Muscle of leg (tissue), 11 donors: ENCODE data around the gene EEF1A1. TPM values are rescaled to one million over a fixed set of nuclear protein-coding genes. Genes with fewer than 3 reads are reported as not detected.
"Not testable (repeated sequence)": the region's sequence is repeated elsewhere in the genome, so short reads cannot be mapped to it uniquely, and the experiment has no call there.

ENCODE experiments used
- DNase-seq: peaks from one replicate; pipeline ENCODE4 v3.0.0; 2013
- H3K27ac ChIP-seq: one replicate; pipeline ENCODE4 v1.5.1; 2013; ENCODE audit warnings: mild to moderate bottlenecking, low read length, control low read depth
- H3K27me3 ChIP-seq: one replicate; pipeline ENCODE4 v1.6.1; 2013; ENCODE audit warnings: low read length; ENCODE audit not compliant: control insufficient read depth, insufficient read depth
- H3K36me3 ChIP-seq: one replicate; pipeline ENCODE4 v1.6.1; 2013; ENCODE audit warnings: low read length; ENCODE audit not compliant: control insufficient read depth, insufficient read depth
- H3K4me1 ChIP-seq: one replicate; pipeline ENCODE4 v1.6.1; 2013; ENCODE audit warnings: low read length; ENCODE audit not compliant: control insufficient read depth, insufficient read depth
- H3K4me3 ChIP-seq: one replicate; pipeline ENCODE4 v1.5.1; 2013; ENCODE audit warnings: low read length, control low read depth
- H3K9me3 ChIP-seq: replicated peaks from 2 replicates; pipeline ENCODE4 v1.6.1; 2013; ENCODE audit warnings: low read depth, low read length; ENCODE audit not compliant: control insufficient read depth
- WGBS: methylation state at CpG from one replicate; pipeline ENCODE4 v1.1.5; 2013; ENCODE audit warnings: missing lambda C conversion rate; ENCODE audit not compliant: insufficient coverage; 5-methylcytosine and 5-hydroxymethylcytosine counted together
- polyA plus RNA-seq, 8 donors: library from polyadenylated mRNA; unstranded; fragments of 120-200 nt; gene quantifications; one replicate each; pipeline versions ENCODE4 v1.2.1 to v1.2.3, GENCODE V29; 2013; ENCODE audit warnings: inconsistent platforms in 1 of 8, low replicate concordance in 1 of 8; ENCODE audit not compliant: insufficient read length in 8 of 8, insufficient read depth in 1 of 8
- total RNA-seq: library from RNA; stranded (reverse); fragments of 120-200 nt; gene quantifications from one replicate; pipeline ENCODE4 v1.2.4, GENCODE V29; 2013

The EEF1A1 gene
- total and polyA plus RNA-seq, 9 donors = 20,564 to 27,283 (median 22,893) TPM

GRCh38 chr6:73506246-73506645, 14.6 kb downstream of the EEF1A1 start:
- no peaks in the 10 kb centered on the region for H3K4me1 ChIP-seq
- H3K9me3 ChIP-seq = peaks cover 2% of the 10 kb centered on the region
- H3K27ac ChIP-seq = no peak overlapping the region
- H3K27me3 ChIP-seq = no peaks in the 10 kb centered on the region
- no peak overlapping the region for H3K4me3 ChIP-seq
- peaks cover 9% of the 10 kb centered on the region for H3K36me3 ChIP-seq
- WGBS = 100% methylated on average over 1 of the region's 6 CpGs
- no peak for DNase-seq

DNA sequence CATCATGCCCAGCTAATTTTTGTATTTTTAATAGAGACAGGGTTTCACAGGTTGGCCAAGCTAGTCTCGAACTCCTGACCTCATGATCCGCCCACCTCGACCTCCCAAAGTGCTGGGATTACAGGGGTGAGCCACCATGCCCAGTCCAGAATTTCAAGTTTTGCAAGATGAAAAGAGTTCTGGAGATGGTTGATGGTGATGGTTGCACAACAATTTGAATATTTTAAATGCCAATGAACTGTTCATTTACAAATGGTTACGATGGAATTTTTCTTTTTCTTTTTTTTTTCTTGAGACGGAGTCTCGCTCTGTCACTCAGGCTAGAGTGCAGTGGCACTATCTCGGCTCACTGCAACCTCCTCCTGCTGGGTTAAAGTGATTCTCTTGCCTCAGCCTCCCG, 15.1 kb downstream of the EEF1A1 start:
- not testable (repeated sequence) for H3K4me1 ChIP-seq, H3K9me3 ChIP-seq, H3K36me3 ChIP-seq, DNase-seq, H3K4me3 ChIP-seq, H3K27me3 ChIP-seq, H3K27ac ChIP-seq
- WGBS = 93% methylated on average over 3 of the region's 8 CpGs

GRCh38 chr6:73505142-73505541, 15.7 kb downstream of the EEF1A1 start:
- Histone ChIP-seq H3K9me3 (peaks cover 2% of the 10 kb centered on the region), H3K4me1 (no peaks in the 10 kb centered on the region), H3K27ac (no peak overlapping the region), H3K36me3 (peaks cover 11% of the 10 kb centered on the region), H3K4me3 (no peak overlapping the region), H3K27me3 (no peaks in the 10 kb centered on the region)
- no peak for DNase-seq

DNA sequence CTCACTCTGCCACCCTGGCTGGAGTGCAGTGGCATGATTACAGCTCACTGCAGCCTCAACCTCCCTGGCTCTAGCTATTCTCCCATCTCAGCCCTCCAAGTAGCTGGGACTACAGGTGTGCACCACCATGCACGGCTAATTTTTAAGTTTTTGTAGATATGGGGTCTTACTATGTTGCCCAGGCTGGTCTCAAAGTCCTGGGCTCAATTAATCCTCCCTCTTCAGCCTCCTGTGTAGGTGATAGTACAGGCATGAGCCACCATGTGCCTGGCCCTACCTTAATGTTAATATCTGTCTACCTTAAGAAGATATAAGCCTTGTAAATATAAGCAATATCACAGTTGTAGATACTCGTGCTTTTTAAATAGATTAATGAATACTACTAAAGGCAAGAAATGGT, 16.7 kb downstream of the EEF1A1 start:
- DNase-seq = no peak
- WGBS = no CpG with 5 or more reads among the region's 2 CpGs
- Histone ChIP-seq H3K4me1 (no peaks in the 10 kb centered on the region), H3K9me3 (peaks cover 2% of the 10 kb centered on the region), H3K4me3 (no peak overlapping the region), H3K36me3 (peaks cover 19% of the 10 kb centered on the region), H3K27ac (no peak overlapping the region), H3K27me3 (no peaks in the 10 kb centered on the region)

DNA sequence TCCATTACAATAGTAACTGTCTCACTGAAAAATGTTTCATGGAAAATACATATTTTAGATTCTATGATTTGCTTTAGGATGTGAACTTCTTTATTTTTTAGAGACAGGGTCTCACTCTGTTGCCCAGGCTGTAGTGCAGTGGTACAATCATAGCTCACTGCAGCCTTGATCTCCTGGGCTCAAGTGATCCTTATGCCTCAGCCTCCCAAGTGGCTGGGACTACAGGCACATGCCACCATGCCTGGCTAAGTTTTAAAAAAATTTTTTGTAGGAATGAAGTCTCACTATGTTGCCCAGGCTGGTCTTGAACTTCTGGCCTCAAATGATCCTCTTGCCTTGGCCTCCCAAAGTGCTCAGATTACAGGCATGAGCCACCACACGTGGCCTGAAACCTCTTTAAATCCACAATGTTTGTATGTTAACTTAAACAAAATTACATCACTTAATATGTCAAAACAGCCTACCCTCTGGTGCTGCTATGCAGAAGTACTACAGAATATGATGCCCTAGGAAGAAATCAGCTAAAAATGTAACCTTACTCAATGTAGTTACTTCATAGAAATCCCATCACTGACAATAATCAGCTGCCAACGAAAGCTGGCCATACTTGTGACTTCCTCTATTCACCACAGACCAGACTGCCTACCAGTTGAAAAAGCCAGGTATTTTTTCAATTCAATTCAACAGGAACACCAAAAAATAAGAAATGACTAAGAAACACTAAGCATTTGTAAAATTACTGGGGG, 17.6 kb downstream of the EEF1A1 start:
- Histone ChIP-seq H3K4me3 (no peak overlapping the region), H3K9me3 (peaks cover 2% of the 10 kb centered on the region), H3K27ac (no peak overlapping the region), H3K27me3 (no peaks in the 10 kb centered on the region), H3K4me1 (no peaks in the 10 kb centered on the region), H3K36me3 (peaks cover 23% of the 10 kb centered on the region)
- no peak for DNase-seq
- no CpG with 5 or more reads among the region's 2 CpGs for WGBS

GRCh38 chr6:73497915-73498314, 22.9 kb downstream of the EEF1A1 start:
- 86% methylated on average over 3 of the region's 3 CpGs for WGBS
- no peak for DNase-seq
- no peak overlapping the region for H3K4me3 ChIP-seq
- H3K4me1 ChIP-seq = no peaks in the 10 kb centered on the region
- no peaks in the 10 kb centered on the region for H3K9me3 ChIP-seq
- no peaks in the 10 kb centered on the region for H3K27me3 ChIP-seq
- H3K27ac ChIP-seq = no peak overlapping the region
- peaks cover 30% of the 10 kb centered on the region for H3K36me3 ChIP-seq

DNA sequence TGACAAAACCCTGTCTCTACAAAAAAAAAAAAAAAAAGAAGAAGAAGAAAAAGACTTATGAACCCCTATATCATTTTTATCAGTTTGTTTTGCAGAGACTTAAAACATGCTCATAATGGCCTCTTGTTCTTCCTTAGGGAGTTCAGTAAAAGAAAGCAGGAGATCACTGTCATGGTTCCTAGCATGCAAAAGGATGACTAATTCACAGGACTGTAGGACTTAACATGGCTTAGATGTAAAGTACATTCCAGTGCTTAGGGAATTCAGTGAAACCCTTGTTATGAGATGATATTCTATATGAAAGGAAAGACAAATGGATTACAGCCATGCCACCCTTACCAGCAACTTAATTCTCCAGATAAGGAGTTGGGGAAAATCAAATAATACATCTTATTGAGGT, 29.5 kb downstream of the EEF1A1 start:
- H3K27ac ChIP-seq = no peak overlapping the region
- peaks cover 36% of the 10 kb centered on the region for H3K36me3 ChIP-seq
- no peaks in the 10 kb centered on the region for H3K9me3 ChIP-seq
- H3K27me3 ChIP-seq = no peaks in the 10 kb centered on the region
- no peak overlapping the region for H3K4me3 ChIP-seq
- DNase-seq = no peak
- H3K4me1 ChIP-seq = no peaks in the 10 kb centered on the region

- peaks cover 43% of the 10 kb centered on the region for H3K36me3 ChIP-seq
- H3K9me3 ChIP-seq = no peaks in the 10 kb centered on the region
- no peak for DNase-seq
- no peak overlapping the region for H3K27ac ChIP-seq
- WGBS = 100% methylated on average over 2 of the region's 7 CpGs
- no peak overlapping the region for H3K4me3 ChIP-seq
- H3K4me1 ChIP-seq = no peaks in the 10 kb centered on the region
- no peaks in the 10 kb centered on the region for H3K27me3 ChIP-seq
Observed at GRCh38 chr6:73487473-73487872, 33.4 kb downstream of the EEF1A1 start.

GRCh38 chr6:73484438-73484837, 36.4 kb downstream of the EEF1A1 start:
- Histone ChIP-seq H3K4me3 (no peak overlapping the region), H3K27me3 (no peaks in the 10 kb centered on the region), H3K9me3 (no peaks in the 10 kb centered on the region), H3K4me1 (no peaks in the 10 kb centered on the region), H3K27ac (no peak overlapping the region), H3K36me3 (peaks cover 53% of the 10 kb centered on the region)
- no peak for DNase-seq
- no CpG with 5 or more reads among the region's 2 CpGs for WGBS

GRCh38 chr6:73481969-73482368, 38.9 kb downstream of the EEF1A1 start:
- WGBS = 95% methylated on average over 11 of the region's 12 CpGs
- Histone ChIP-seq H3K36me3 (peaks cover 42% of the 10 kb centered on the region), H3K4me3 (no peak overlapping the region), H3K27me3 (no peaks in the 10 kb centered on the region), H3K9me3 (no peaks in the 10 kb centered on the region), H3K4me1 (no peaks in the 10 kb centered on the region), H3K27ac (no peak overlapping the region)
- no peak for DNase-seq

DNA sequence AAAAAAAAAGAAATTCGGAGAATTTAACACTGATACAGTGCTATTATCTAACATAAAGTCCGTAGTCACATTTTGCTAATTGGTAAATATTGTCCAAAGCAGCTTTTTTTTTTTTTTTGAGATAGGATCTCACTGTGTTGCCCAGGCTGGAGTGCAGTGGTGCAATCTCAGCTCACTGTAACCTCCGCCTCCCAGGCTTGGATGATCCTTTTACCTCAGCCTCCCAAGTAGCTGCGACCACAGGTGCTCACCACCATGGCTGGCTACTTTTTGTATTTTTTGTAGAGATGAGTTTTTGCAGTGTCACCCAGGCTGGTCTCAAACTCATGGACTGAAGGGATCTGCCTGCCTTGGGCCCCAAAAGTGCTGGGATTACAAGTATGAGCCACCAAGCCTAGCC, 43.4 kb downstream of the EEF1A1 start:
- Histone ChIP-seq H3K9me3 (no peaks in the 10 kb centered on the region), H3K36me3 (peaks cover 50% of the 10 kb centered on the region), H3K4me3 (no peak overlapping the region), H3K4me1 (no peaks in the 10 kb centered on the region), H3K27ac (no peak overlapping the region), H3K27me3 (no peaks in the 10 kb centered on the region)
- DNase-seq = no peak
- no CpG with 5 or more reads among the region's 4 CpGs for WGBS
